Neutrophil (primary cell): ENCODE data around the gene CTSD.

Experiments
- H3K27ac ChIP-seq: fragments of 200-600 bp; sonication (generic); 2 replicates; pipeline ENCODE4 v1.5.1; 2016; ENCODE audit warnings: mild to moderate bottlenecking, moderate library complexity
- H3K27me3 ChIP-seq: fragments of 200-600 bp; sonication (generic); 2 replicates; pipeline ENCODE4 v1.6.0; 2016; ENCODE audit warnings: mild to moderate bottlenecking
- H3K36me3 ChIP-seq: fragments of 200-600 bp; sonication (generic); 2 replicates; pipeline ENCODE4 v1.5.1; 2017
- H3K4me1 ChIP-seq, 2 experiments: fragments of 200-600 bp in 1 of 2; sonication (generic) in 1 of 2; 1 replicate in 1 of 2; 2 replicates in 1 of 2; pipeline versions ENCODE4 v1.5.1 to v1.6.1; 2013 to 2016; ENCODE audit warnings: low read depth in 1 of 2, low read length in 1 of 2, mild to moderate bottlenecking in 1 of 2, moderate library complexity in 1 of 2; ENCODE audit not compliant: control insufficient read depth in 1 of 2, insufficient read depth in 1 of 2
- H3K4me3 ChIP-seq, 2 experiments: fragments of 200-600 bp in 1 of 2; sonication (generic) in 1 of 2; 1 replicate in 1 of 2; 2 replicates in 1 of 2; pipeline ENCODE4 v1.5.1; 2013 to 2016; ENCODE audit warnings: low read depth in 1 of 2, low read length in 1 of 2, mild to moderate bottlenecking in 1 of 2, moderate library complexity in 1 of 2
- H3K9me3 ChIP-seq: fragments of 200-600 bp; sonication (generic); 2 replicates; pipeline ENCODE4 v1.5.1; 2016
- CTCF ChIP-seq: fragments of 200-600 bp; sonication (generic); IDR thresholded peaks from 2 replicates; pipeline ENCODE4 v1.5.1; 2016; ENCODE audit warnings: antibody characterized with exemption

The CTSD gene

DNA sequence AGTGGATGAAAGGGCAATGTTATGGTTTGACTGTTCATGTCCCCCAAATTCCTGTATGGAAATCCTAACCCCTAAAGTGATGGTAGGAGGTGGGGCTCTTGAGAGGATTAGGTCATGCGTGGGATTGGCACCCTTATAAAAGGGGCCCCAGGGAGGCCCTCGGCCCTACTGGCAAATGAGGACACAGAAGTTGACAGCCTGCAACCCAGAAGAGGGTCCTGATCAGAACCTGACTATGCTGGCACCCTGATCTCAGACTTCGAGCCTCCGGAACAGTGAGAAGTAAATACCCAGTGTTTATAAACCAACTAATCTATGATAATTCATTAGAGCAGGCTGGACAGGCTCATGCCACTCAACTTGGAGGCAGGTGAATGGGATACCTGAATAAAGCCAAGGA, 22.0 kb downstream of the CTSD start:
- Histone ChIP-seq H3K4me3 (no peak overlapping the region), H3K4me1 (peaks cover 9 to 13% of the 10 kb centered on the region in 2 experiments), H3K9me3 (no peaks in the 10 kb centered on the region), H3K36me3 (peaks cover 28% of the 10 kb centered on the region), H3K27ac (no peak overlapping the region), H3K27me3 (peaks cover 51% of the 10 kb centered on the region)
- TF ChIP-seq CTCF, result no peak

GRCh38 chr11:1740786-1741530, 22.8 kb downstream of the CTSD start:
- H3K4me1 ChIP-seq, result peaks cover 3 to 5% of the 10 kb centered on the region in 2 experiments
- peaks cover 20% of the 10 kb centered on the region for H3K36me3 ChIP-seq
- no peak for TF ChIP-seq CTCF
- H3K9me3 ChIP-seq, result no peaks in the 10 kb centered on the region
- H3K27me3 ChIP-seq, result peaks cover 59% of the 10 kb centered on the region
- H3K4me3 ChIP-seq, result no peak overlapping the region
- H3K27ac ChIP-seq, result no peak overlapping the region

DNA sequence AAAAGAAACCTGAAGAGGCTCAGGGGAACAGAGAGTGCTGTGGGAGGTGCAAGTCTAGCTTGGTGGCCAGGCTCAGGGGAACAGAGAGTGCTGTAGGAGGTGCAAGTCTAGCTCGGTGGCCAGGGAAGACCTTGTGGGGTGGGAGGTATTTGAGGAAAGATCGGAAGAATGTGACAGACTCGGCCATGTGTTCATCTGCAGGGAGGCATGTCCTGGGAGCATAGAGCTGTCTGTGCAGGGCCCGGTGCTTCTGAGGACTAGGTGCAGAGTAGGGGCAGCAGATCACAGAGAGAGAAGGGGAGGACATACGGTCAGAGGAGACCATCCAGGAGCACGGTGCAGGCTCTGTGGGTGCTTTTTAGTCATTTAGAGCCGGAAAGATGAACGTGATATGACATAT, 24.2 kb downstream of the CTSD start:
- Histone ChIP-seq H3K27me3 (peaks cover 73% of the 10 kb centered on the region), H3K9me3 (no peaks in the 10 kb centered on the region), H3K4me3 (no peak overlapping the region), H3K36me3 (peaks cover 6% of the 10 kb centered on the region), H3K27ac (no peak overlapping the region), H3K4me1 (no peaks in the 10 kb centered on the region)
- no peak for TF ChIP-seq CTCF

GRCh38 chr11:1738380-1738779, 25.3 kb downstream of the CTSD start:
- Histone ChIP-seq H3K27ac (no peak overlapping the region), H3K36me3 (no peaks in the 10 kb centered on the region), H3K4me1 (no peaks in the 10 kb centered on the region), H3K27me3 (peaks cover 85% of the 10 kb centered on the region), H3K9me3 (no peaks in the 10 kb centered on the region), H3K4me3 (no peak overlapping the region)
- no peak for TF ChIP-seq CTCF

GRCh38 chr11:1737080-1737757, 26.5 kb downstream of the CTSD start:
- H3K4me1 ChIP-seq, result no peaks in the 10 kb centered on the region
- no peak overlapping the region for H3K27ac ChIP-seq
- peaks cover 91% of the 10 kb centered on the region for H3K27me3 ChIP-seq
- H3K4me3 ChIP-seq, result no peak overlapping the region
- no peak for TF ChIP-seq CTCF
- H3K9me3 ChIP-seq, result no peaks in the 10 kb centered on the region
- no peaks in the 10 kb centered on the region for H3K36me3 ChIP-seq
